Activated B cell treated with CpG ODN at 0.5 μM for 24 hours (primary cell): ENCODE results near the gene RIPOR2. TPM values are rescaled to one million over a fixed set of nuclear protein-coding genes. Genes with fewer than 3 reads are reported as not detected.

Source experiments
- ATAC-seq: fragments of 200-7000 bp; cut with Tn5 transposase; one replicate; pipeline ENCODE4 v1.10.0; 2021; ENCODE audit warnings: low read depth, mild to moderate bottlenecking, moderate library complexity
- CTCF ChIA-PET: fragments of 350-600 bp; sonication (Branson Sonifier 250); formaldehyde crosslinking; loops from one replicate; lab custom pipeline; 2021; ENCODE audit warnings: antibody characterized with exemption; lab: Charles Lee
- POLR2A ChIA-PET: fragments of 350-600 bp; sonication (Branson Sonifier 250); formaldehyde crosslinking; loops from one replicate; lab custom pipeline; 2021; ENCODE audit warnings: antibody characterized with exemption; lab: Charles Lee
- DNase-seq: peaks from one replicate; pipeline ENCODE4 v3.0.0; 2022
- H3K27ac Mint-ChIP-seq: one replicate; pipeline ENCODE4 v1.8.0; 2020; ENCODE audit warnings: mixed read lengths
- H3K27me3 Mint-ChIP-seq: one replicate; pipeline ENCODE4 v1.8.0; 2021; ENCODE audit warnings: mixed read lengths
- H3K36me3 Mint-ChIP-seq: one replicate; pipeline ENCODE4 v1.8.0; 2021; ENCODE audit warnings: low read depth, mixed read lengths
- H3K4me1 Mint-ChIP-seq: one replicate; pipeline ENCODE4 v1.8.0; 2021; ENCODE audit warnings: mixed read lengths
- H3K4me3 Mint-ChIP-seq: one replicate; pipeline ENCODE4 v1.8.0; 2020; ENCODE audit warnings: mild to moderate bottlenecking, mixed read lengths
- H3K9me3 Mint-ChIP-seq: one replicate; pipeline ENCODE4 v1.8.0; 2020; ENCODE audit warnings: mixed read lengths
- intact Hi-C: fragments of 100-400 bp; cut with micrococcal nuclease; formaldehyde crosslinking; loops from one replicate; pipeline ENCODE4 v1.15.1; 2024
- total RNA-seq: library from RNA; stranded (reverse); gene quantifications from 2 replicates; pipeline ENCODE4 v1.2.3, GENCODE V29; 2022
- TF ChIP-seq, protein P1 (sequence below): fragments of 200-600 bp; IDR thresholded peaks from one replicate; pipeline ENCODE4 v1.8.0; 2022; ENCODE audit warnings: antibody characterized with exemption, mild to moderate bottlenecking

Gene RIPOR2
- total RNA-seq, 1 donor from 2014 or later: 302 TPM

DNA sequence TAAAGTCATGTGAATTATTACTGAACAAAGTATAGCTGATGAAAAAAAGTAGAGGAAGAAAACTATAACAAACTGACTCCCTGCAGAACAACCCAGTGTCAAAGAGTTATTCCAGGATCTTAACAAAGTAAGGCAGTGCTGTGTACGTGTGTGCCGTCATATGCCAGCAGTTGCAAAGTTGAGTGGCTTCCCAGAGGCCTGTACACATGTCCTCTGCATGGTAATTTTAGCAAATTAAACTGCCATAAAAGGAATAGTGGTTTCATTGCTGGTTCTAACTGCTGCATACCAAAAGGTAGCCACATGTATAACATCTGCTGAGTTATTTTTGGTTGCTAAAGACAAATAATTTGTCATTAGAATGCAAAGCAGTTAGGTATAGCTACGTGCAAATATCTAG, 44.8 kb downstream of the RIPOR2 start:
- CTCF ChIA-PET: interaction anchor here (1.1 to 2.0 kb wide), 2 partner anchors 9 to 100 kb away, joined by 3 to 7 read pairs; no protein-coding TSS in a partner anchor
- Mint-ChIP-seq H3K27me3 (no peaks in the 10 kb centered on the region), H3K36me3 (peaks cover 77% of the 10 kb centered on the region), H3K27ac (peak overlapping the region; percentile 80), H3K9me3 (no peaks in the 10 kb centered on the region), H3K4me3 (peak overlapping the region; percentile 13), H3K4me1 (peaks cover 90% of the 10 kb centered on the region)
- peak; percentile 49 for ATAC-seq
- no peak for DNase-seq
- TF ChIP-seq, protein P1, sequence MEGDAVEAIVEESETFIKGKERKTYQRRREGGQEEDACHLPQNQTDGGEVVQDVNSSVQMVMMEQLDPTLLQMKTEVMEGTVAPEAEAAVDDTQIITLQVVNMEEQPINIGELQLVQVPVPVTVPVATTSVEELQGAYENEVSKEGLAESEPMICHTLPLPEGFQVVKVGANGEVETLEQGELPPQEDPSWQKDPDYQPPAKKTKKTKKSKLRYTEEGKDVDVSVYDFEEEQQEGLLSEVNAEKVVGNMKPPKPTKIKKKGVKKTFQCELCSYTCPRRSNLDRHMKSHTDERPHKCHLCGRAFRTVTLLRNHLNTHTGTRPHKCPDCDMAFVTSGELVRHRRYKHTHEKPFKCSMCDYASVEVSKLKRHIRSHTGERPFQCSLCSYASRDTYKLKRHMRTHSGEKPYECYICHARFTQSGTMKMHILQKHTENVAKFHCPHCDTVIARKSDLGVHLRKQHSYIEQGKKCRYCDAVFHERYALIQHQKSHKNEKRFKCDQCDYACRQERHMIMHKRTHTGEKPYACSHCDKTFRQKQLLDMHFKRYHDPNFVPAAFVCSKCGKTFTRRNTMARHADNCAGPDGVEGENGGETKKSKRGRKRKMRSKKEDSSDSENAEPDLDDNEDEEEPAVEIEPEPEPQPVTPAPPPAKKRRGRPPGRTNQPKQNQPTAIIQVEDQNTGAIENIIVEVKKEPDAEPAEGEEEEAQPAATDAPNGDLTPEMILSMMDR: no peak
- intact Hi-C loops: loop anchor here (2.0 kb wide), 1 partner anchor 20 kb away; no protein-coding TSS in a partner anchor
- POLR2A ChIA-PET: interaction anchor here (0.7 to 1.3 kb wide), 3 partner anchors 9 to 44 kb away, joined by 3 to 6 read pairs (median 3); partner anchors contain the start of gene RIPOR2

DNA sequence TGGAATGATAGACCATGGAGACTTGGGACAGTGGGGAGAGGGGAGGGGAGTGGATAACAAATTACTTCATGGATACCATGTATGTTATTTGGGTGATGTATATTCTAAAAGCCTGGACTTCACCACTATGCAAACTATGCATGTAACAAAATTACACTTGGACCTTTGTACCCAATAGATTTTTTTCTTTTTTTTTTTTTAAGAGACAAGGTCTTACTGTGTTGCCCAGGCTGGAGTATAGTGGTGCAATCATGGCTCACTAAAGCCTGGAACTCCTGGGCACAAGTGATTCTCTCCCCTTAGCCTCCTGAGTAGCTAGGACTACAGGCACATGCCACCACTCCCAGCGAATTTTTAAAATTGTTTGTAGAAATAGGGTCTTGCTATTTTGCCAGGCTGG, 45.3 kb downstream of the RIPOR2 start:
- TF ChIP-seq, protein P1: no peak
- H3K27ac Mint-ChIP-seq: peak overlapping the region; percentile 80
- H3K4me3 Mint-ChIP-seq: no peak overlapping the region
- no peaks in the 10 kb centered on the region for H3K27me3 Mint-ChIP-seq
- DNase-seq (no peak), ATAC-seq (no peak)
- ChIA-PET POLR2A (interaction anchor here (0.7 kb wide), 1 partner anchor 15 kb away, joined by 3 read pairs; no protein-coding TSS in a partner anchor), CTCF (interaction anchor here (2.0 kb wide), 1 partner anchor 101 kb away, joined by 7 read pairs; no protein-coding TSS in a partner anchor)
- intact Hi-C loops: loop anchor here (2.0 kb wide), 1 partner anchor 20 kb away; no protein-coding TSS in a partner anchor
- no peaks in the 10 kb centered on the region for H3K9me3 Mint-ChIP-seq
- peaks cover 75% of the 10 kb centered on the region for H3K36me3 Mint-ChIP-seq
- H3K4me1 Mint-ChIP-seq: peaks cover 91% of the 10 kb centered on the region

DNA sequence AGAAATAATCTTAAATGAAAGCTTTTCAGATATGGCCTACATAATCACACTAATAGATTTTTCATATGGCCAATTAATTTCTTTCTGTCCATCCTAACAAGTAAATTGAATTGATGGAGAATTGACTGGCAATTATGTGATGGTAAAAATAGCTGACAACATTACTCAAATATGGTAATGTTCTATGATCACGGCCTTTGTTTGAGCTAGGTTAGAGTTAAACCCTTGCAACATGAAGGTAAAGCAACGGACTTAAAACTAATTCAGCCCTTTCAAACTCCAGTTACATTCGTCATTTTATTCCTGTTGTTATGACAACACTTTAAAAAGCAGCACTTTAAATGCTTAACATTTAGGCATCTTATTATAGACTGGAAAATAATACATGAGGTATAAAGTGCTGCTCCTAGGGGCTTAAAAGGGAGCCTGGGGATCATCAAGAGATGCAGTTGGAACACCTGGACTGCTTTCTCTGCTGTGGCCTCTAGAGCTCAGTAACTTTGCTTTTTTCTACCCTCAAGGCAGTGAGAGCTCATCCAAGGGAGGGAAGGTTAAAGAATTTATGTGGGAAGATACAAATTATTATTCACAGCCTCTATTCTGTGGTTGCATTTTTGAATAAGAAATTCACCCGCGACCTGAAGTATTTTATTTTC, 46.9 kb downstream of the RIPOR2 start:
- no peak for DNase-seq
- intact Hi-C loops: no loop called here
- no peaks in the 10 kb centered on the region for H3K27me3 Mint-ChIP-seq
- peak overlapping the region; percentile 82 for H3K27ac Mint-ChIP-seq
- peaks cover 90% of the 10 kb centered on the region for H3K4me1 Mint-ChIP-seq
- TF ChIP-seq, protein P1: no peak
- no peak for ATAC-seq
- ChIA-PET CTCF (interaction anchor here (1.2 to 3.4 kb wide), 6 partner anchors 10 to 103 kb away, joined by 4 to 16 read pairs (median 5); no protein-coding TSS in a partner anchor), POLR2A (interaction anchor here (0.7 to 3.5 kb wide), 7 partner anchors 9 to 48 kb away, joined by 3 to 15 read pairs (median 3); partner anchors contain the start of gene RIPOR2)
- no peaks in the 10 kb centered on the region for H3K9me3 Mint-ChIP-seq
- peaks cover 71% of the 10 kb centered on the region for H3K36me3 Mint-ChIP-seq
- peak overlapping the region; percentile 45 for H3K4me3 Mint-ChIP-seq

DNA sequence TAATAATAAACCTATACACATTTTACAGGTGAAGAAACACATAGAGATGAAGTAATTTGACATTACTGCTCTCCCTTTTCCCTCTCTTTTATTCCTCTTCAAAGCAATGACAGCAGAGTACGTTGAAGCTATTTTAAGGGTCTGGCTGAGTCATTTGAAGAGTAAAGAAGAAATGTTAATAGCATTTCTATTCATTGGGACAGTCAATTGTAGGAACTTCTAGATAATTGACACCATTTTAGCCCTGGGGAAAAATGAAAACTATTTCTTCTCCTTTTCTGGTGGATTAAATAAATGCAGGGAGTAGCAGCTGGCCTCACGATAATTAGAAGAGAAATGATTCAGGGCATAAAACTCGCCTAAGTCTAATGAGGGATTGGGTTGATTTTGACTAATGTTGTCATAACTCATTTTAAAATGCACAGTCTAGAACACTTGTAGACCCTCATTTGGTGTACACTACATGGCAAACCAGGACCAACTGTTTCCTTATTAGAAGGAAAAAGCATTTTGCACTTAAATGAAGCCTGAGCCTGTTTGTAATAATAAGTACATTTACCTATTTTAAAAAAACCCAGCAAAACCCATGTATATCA, 48.1 kb downstream of the RIPOR2 start:
- H3K36me3 Mint-ChIP-seq: peaks cover 70% of the 10 kb centered on the region
- H3K27me3 Mint-ChIP-seq: no peaks in the 10 kb centered on the region
- H3K4me3 Mint-ChIP-seq: peak overlapping the region; percentile 19
- H3K4me1 Mint-ChIP-seq: peaks cover 90% of the 10 kb centered on the region
- intact Hi-C loops: loop anchor here (2.0 kb wide), 1 partner anchor 45 kb away; no protein-coding TSS in a partner anchor
- ChIA-PET POLR2A (interaction anchor here (1.0 to 3.5 kb wide), 3 partner anchors 23 to 49 kb away, joined by 3 to 15 read pairs (median 11); partner anchors contain the start of gene RIPOR2), CTCF (interaction anchor here (0.8 to 3.4 kb wide), 7 partner anchors 11 to 183 kb away, joined by 3 to 16 read pairs (median 4); no protein-coding TSS in a partner anchor)
- H3K27ac Mint-ChIP-seq: peak overlapping the region; percentile 82
- no peaks in the 10 kb centered on the region for H3K9me3 Mint-ChIP-seq
- no peak for ATAC-seq
- TF ChIP-seq, protein P1: no peak
- DNase-seq: no peak
